A673 (cell line): ENCODE data around the gene SLC25A29.

ENCODE experiments used
- CTCF ChIP-seq: fragments of 300-800, 200-600 bp; sonication (generic); conservative IDR thresholded peaks from 2 replicates; pipeline ENCODE4 v1.5.1; 2017; ENCODE audit warnings: low read depth, mild to moderate bottlenecking, antibody characterized with exemption, low read length, moderate library complexity, mixed read lengths
- EZH2 ChIP-seq: fragments of 200-600 bp; sonication (generic); IDR thresholded peaks from 2 replicates; pipeline ENCODE4 v1.6.1; 2017; ENCODE audit warnings: borderline replicate concordance, low read depth, mild to moderate bottlenecking, mixed read lengths, antibody characterized with exemption, low read length; ENCODE audit not compliant: poor library complexity, severe bottlenecking

- TF ChIP-seq CTCF (peak; percentile 88), EZH2 (no peak)
Measured at GRCh38 chr14:100317912-100318808, 11.9 kb upstream of the SLC25A29 start.
